ENCODE data around the gene ANKMY1. TPM values are rescaled to one million over a fixed set of nuclear protein-coding genes. Genes with fewer than 3 reads are reported as not detected.

Gene ANKMY1
- total RNA-seq, 4 donors from 2014 or later = 11.7 to 30.5 (median 15.3) TPM

GRCh38 chr2:240575101-240575965 is 17.5 kb upstream of the ANKMY1 start:
- no peak for TF ChIP-seq CTCF (IDR thresholded peaks at IDR 0.05; ENCODE audit: low read depth)

- TF ChIP-seq CTCF (IDR thresholded peaks at IDR 0.05; ENCODE audit: low read depth) = no peak
Measured at GRCh38 chr2:240574386-240575100, 16.8 kb upstream of the ANKMY1 start.

GRCh38 chr2:240573516-240574385 is 16.0 kb upstream of the ANKMY1 start:
- no peak for TF ChIP-seq CTCF (IDR thresholded peaks at IDR 0.05; ENCODE audit: low read depth)

GRCh38 chr2:240573071-240573515 is 15.3 kb upstream of the ANKMY1 start:
- no peak for TF ChIP-seq CTCF (IDR thresholded peaks at IDR 0.05; ENCODE audit: low read depth)

- TF ChIP-seq CTCF (IDR thresholded peaks at IDR 0.05; ENCODE audit: low read depth) = no peak
Measured at GRCh38 chr2:240572141-240573031, 14.6 kb upstream of the ANKMY1 start.

- TF ChIP-seq CTCF (IDR thresholded peaks at IDR 0.05; ENCODE audit: low read depth) = no peak
Measured at GRCh38 chr2:240571314-240571973, 13.7 kb upstream of the ANKMY1 start.
